Lung (tissue), 12 donors: ENCODE data around the gene RAB8B. TPM values are rescaled to one million over a fixed set of nuclear protein-coding genes. Genes with fewer than 3 reads are reported as not detected.

Source experiments
- ATAC-seq: fragments of 200-7000 bp; cut with Tn5 transposase; one replicate; pipeline ENCODE4 v1.9.1; 2020; ENCODE audit warnings: moderate number of reproducible peaks; ENCODE audit not compliant: insufficient read depth, low FRiP score
- DNase-seq, 3 donors: peaks; one replicate each; pipeline ENCODE4 v3.0.0-alpha.2; 2013 to 2017
- H3K27ac ChIP-seq, 2 donors: one replicate each; pipeline ENCODE4 v1.5.1; 2013; ENCODE audit warnings: mild to moderate bottlenecking in 2 of 2, moderate library complexity in 2 of 2, control low read depth in 1 of 2, inconsistent platforms in 1 of 2, low read depth in 1 of 2, low read length in 1 of 2
- H3K27me3 ChIP-seq, 3 donors: one replicate each; pipeline ENCODE4 v1.5.1; 2013; ENCODE audit warnings: low read length in 2 of 3; ENCODE audit not compliant: control insufficient read depth in 3 of 3, insufficient read depth in 3 of 3
- H3K36me3 ChIP-seq, 4 donors: one replicate each; pipeline ENCODE4 v1.5.1; 2013; ENCODE audit warnings: low read length in 4 of 4, mild to moderate bottlenecking in 1 of 4, moderate library complexity in 1 of 4; ENCODE audit not compliant: control insufficient read depth in 4 of 4, insufficient read depth in 4 of 4
- H3K4me1 ChIP-seq, 5 donors: one replicate each; pipeline ENCODE4 v1.5.1; 2013; ENCODE audit warnings: low read length in 5 of 5, mild to moderate bottlenecking in 2 of 5, moderate library complexity in 1 of 5; ENCODE audit not compliant: control insufficient read depth in 5 of 5, insufficient read depth in 5 of 5
- H3K4me3 ChIP-seq: one replicate; pipeline ENCODE4 v1.5.1; 2013; ENCODE audit warnings: mild to moderate bottlenecking, control low read depth, moderate library complexity
- H3K9ac ChIP-seq, 2 donors: one replicate each; pipeline ENCODE4 v1.5.1; 2013; ENCODE audit warnings: low read length in 2 of 2, control low read depth in 1 of 2; ENCODE audit not compliant: insufficient read depth in 1 of 2
- H3K9me3 ChIP-seq, 4 donors: one replicate each; pipeline ENCODE4 v1.5.1; 2013; ENCODE audit warnings: low read length in 3 of 4, mild to moderate bottlenecking in 1 of 4, moderate library complexity in 1 of 4; ENCODE audit not compliant: control insufficient read depth in 4 of 4, insufficient read depth in 3 of 4
- CTCF ChIP-seq: IDR thresholded peaks from 2 replicates; pipeline ENCODE4 v1.5.1; 2012; ENCODE audit warnings: mild to moderate bottlenecking; ENCODE audit errors: control extremely low read depth, extremely low read depth
- whole genome bisulfite sequencing, 2 donors: extraction: QIAGEN DNeasy Blood & Tissue Kit; methylation state at CpG; one replicate each; pipeline ENCODE4 v1.1.7; 2013; 5-methylcytosine and 5-hydroxymethylcytosine counted together
- polyA plus RNA-seq, 2 donors: library from polyadenylated mRNA; stranded (reverse); fragments of 200-250 nt; gene quantifications; one replicate each; pipeline ENCODE4 v1.2.1, GENCODE V29; 2013
- total RNA-seq, 2 donors: library from RNA; depleted of rRNA in 1 of 2; stranded (reverse); fragments of >200 nt in 1 of 2; gene quantifications; one replicate each; pipeline ENCODE4 v1.2.1, GENCODE V29; 2014 to 2021
- donor health status: control.
- donor health status: control.
- donor health status: Bipolar disorder and iron deficiency.
- donor health status: healthy.
- donor health status: DM: yes; HTN: yes; CAD: no.

The RAB8B gene
- total and polyA plus RNA-seq, 4 donors = 10.0 to 88.9 (median 35.7) TPM

GRCh38 chr15:63191895-63192618 is 2.7 kb downstream of the RAB8B start:
- no peaks in the 10 kb centered on the region for H3K9me3 ChIP-seq
- no peaks in the 10 kb centered on the region for H3K27me3 ChIP-seq
- ATAC-seq (no peak), DNase-seq (no peak)
- peaks cover 3 to 66% (median 34%) of the 10 kb centered on the region in 5 donors for H3K4me1 ChIP-seq
- H3K4me3 ChIP-seq = no peak overlapping the region
- H3K9ac ChIP-seq = no peak overlapping the region
- no peak for TF ChIP-seq CTCF
- peaks cover 0 to 3% (median 0%) of the 10 kb centered on the region in 4 donors for H3K36me3 ChIP-seq
- WGBS, 2 donors = 16 to 52% methylated on average over 3 of the region's 3 CpGs
- H3K27ac ChIP-seq = peak overlapping the region in 1 of 2 donors; percentile 64

- Histone ChIP-seq H3K36me3 (peaks cover 0 to 3% (median 0%) of the 10 kb centered on the region in 4 donors), H3K4me3 (no peak overlapping the region), H3K4me1 (peaks cover 3 to 72% (median 34%) of the 10 kb centered on the region in 5 donors), H3K27ac (peak overlapping the region in 1 of 2 donors; percentile 17), H3K9me3 (no peaks in the 10 kb centered on the region), H3K27me3 (no peaks in the 10 kb centered on the region), H3K9ac (no peak overlapping the region)
- TF ChIP-seq CTCF = no peak
- no peak for ATAC-seq
- no peak for DNase-seq
- 75 to 81% methylated on average over 5 of the region's 5 CpGs for WGBS, 2 donors
Measured at GRCh38 chr15:63192619-63193206, 3.3 kb downstream of the RAB8B start.

- H3K4me3 ChIP-seq = no peak overlapping the region
- ATAC-seq (no peak), DNase-seq (peak in 2 of 3 donors; percentile 41 to 54)
- H3K36me3 ChIP-seq = peaks cover 0 to 3% (median 0%) of the 10 kb centered on the region in 4 donors
- 53 to 56% methylated on average over 4 of the region's 4 CpGs for WGBS, 2 donors
- no peaks in the 10 kb centered on the region for H3K27me3 ChIP-seq
- H3K9ac ChIP-seq = peak overlapping the region; percentile 26 to 83
- no peak for TF ChIP-seq CTCF
- no peaks in the 10 kb centered on the region for H3K9me3 ChIP-seq
- peaks cover 3 to 79% (median 38%) of the 10 kb centered on the region in 5 donors for H3K4me1 ChIP-seq
- H3K27ac ChIP-seq = peak overlapping the region in 1 of 2 donors; percentile 14
Measured at GRCh38 chr15:63194302-63194701, 4.9 kb downstream of the RAB8B start.
